ENCODE data around the gene XRCC5.
"Not testable (repeated sequence)": the region's sequence is repeated elsewhere in the genome, so short reads cannot be mapped to it uniquely, and the experiment has no call there.

The XRCC5 gene

GRCh38 chr2:216192931-216193330, 83.8 kb downstream of the XRCC5 start:
- DNase-seq (ENCODE audit: extremely low read depth in 1 of 2, low read depth in 1 of 2) = no peak

GRCh38 chr2:216194013-216194412, 84.9 kb downstream of the XRCC5 start:
- DNase-seq (ENCODE audit: extremely low read depth in 1 of 2, low read depth in 1 of 2) = no peak

- no peak for DNase-seq (ENCODE audit: extremely low read depth in 1 of 2, low read depth in 1 of 2)
These were observed 85.4 kb downstream of the XRCC5 start for GRCh38 chr2:216194561-216194960.

- DNase-seq (ENCODE audit: extremely low read depth in 1 of 2, low read depth in 1 of 2) = no peak
These were observed 86.4 kb downstream of the XRCC5 start for GRCh38 chr2:216195565-216196029.

GRCh38 chr2:216201692-216202306, 92.7 kb downstream of the XRCC5 start:
- no peak for DNase-seq (ENCODE audit: extremely low read depth in 1 of 2, low read depth in 1 of 2)

GRCh38 chr2:216202626-216203250, 93.6 kb downstream of the XRCC5 start:
- no peak for DNase-seq (ENCODE audit: extremely low read depth in 1 of 2, low read depth in 1 of 2)

- no peak for DNase-seq (ENCODE audit: extremely low read depth in 1 of 2, low read depth in 1 of 2)
These were observed 96.3 kb downstream of the XRCC5 start for GRCh38 chr2:216205486-216205885.

GRCh38 chr2:216206041-216206703, 97.0 kb downstream of the XRCC5 start:
- no peak for DNase-seq (ENCODE audit: extremely low read depth in 1 of 2, low read depth in 1 of 2)

- DNase-seq (ENCODE audit: extremely low read depth in 1 of 2, low read depth in 1 of 2) = no peak
These were observed 97.7 kb downstream of the XRCC5 start for GRCh38 chr2:216206821-216207220.

GRCh38 chr2:216208661-216209060, 99.5 kb downstream of the XRCC5 start:
- not testable (repeated sequence) for DNase-seq (ENCODE audit: extremely low read depth in 1 of 2, low read depth in 1 of 2)

GRCh38 chr2:216210701-216211540, 101.8 kb downstream of the XRCC5 start:
- no peak for DNase-seq (ENCODE audit: extremely low read depth in 1 of 2, low read depth in 1 of 2)

- no peak for DNase-seq (ENCODE audit: extremely low read depth in 1 of 2, low read depth in 1 of 2)
These were observed 102.5 kb downstream of the XRCC5 start for GRCh38 chr2:216211614-216212145.

GRCh38 chr2:216214768-216215167, 105.6 kb downstream of the XRCC5 start:
- DNase-seq (ENCODE audit: extremely low read depth in 1 of 2, low read depth in 1 of 2) = no peak

- DNase-seq (ENCODE audit: extremely low read depth in 1 of 2, low read depth in 1 of 2) = no peak
These were observed 106.7 kb downstream of the XRCC5 start for GRCh38 chr2:216215658-216216390.

GRCh38 chr2:216216951-216217903, 108.1 kb downstream of the XRCC5 start:
- no peak for DNase-seq (ENCODE audit: extremely low read depth in 1 of 2, low read depth in 1 of 2)

- DNase-seq (ENCODE audit: extremely low read depth in 1 of 2, low read depth in 1 of 2) = no peak
These were observed 108.7 kb downstream of the XRCC5 start for GRCh38 chr2:216217904-216218260.

- DNase-seq (ENCODE audit: extremely low read depth in 1 of 2, low read depth in 1 of 2) = no peak
These were observed 110.7 kb downstream of the XRCC5 start for GRCh38 chr2:216219861-216220260.

GRCh38 chr2:216220976-216221375, 111.8 kb downstream of the XRCC5 start:
- no peak for DNase-seq (ENCODE audit: extremely low read depth in 1 of 2, low read depth in 1 of 2)

GRCh38 chr2:216221811-216222210, 112.7 kb downstream of the XRCC5 start:
- no peak for DNase-seq (ENCODE audit: extremely low read depth in 1 of 2, low read depth in 1 of 2)

Data from activated CD8-positive, alpha-beta memory T cell treated with anti-CD3 and anti-CD28 coated beads for 1 hour (primary cell).